Natural killer cell (primary cell): ENCODE measurements around the gene MAU2. TPM values are rescaled to one million over a fixed set of nuclear protein-coding genes. Genes with fewer than 3 reads are reported as not detected.
"Not testable (repeated sequence)": the region's sequence is repeated elsewhere in the genome, so short reads cannot be mapped to it uniquely, and the experiment has no call there.

Source experiments
- ATAC-seq, 3 donors: fragments of 150-1000 bp in 2 of 3; fragments of 200-7000 bp in 1 of 3; cut with Tn5 transposase; 1 replicate in 1 of 3; 2 replicates in 2 of 3; pipeline ENCODE4 v1.10.0; 2021; ENCODE audit warnings: mild to moderate bottlenecking in 2 of 3, moderate library complexity in 2 of 3
- DNase-seq, 2 donors: peaks; one replicate each; pipeline versions ENCODE4 v3.0.0 to v3.0.0-alpha.2; 2013 to 2021; ENCODE audit warnings: mixed read lengths in 1 of 2
- H3K27ac ChIP-seq: one replicate; pipeline ENCODE4 v1.5.1; 2013; ENCODE audit warnings: mild to moderate bottlenecking, low read length
- H3K27me3 ChIP-seq: one replicate; pipeline ENCODE4 v1.6.1; 2013; ENCODE audit warnings: low read length; ENCODE audit not compliant: control insufficient read depth, insufficient read depth
- H3K36me3 ChIP-seq: one replicate; pipeline ENCODE4 v1.6.1; 2013; ENCODE audit warnings: low read length; ENCODE audit not compliant: control insufficient read depth, insufficient read depth
- H3K4me1 ChIP-seq: one replicate; pipeline ENCODE4 v1.6.1; 2013; ENCODE audit warnings: low read length; ENCODE audit not compliant: control insufficient read depth, insufficient read depth
- H3K4me3 ChIP-seq: one replicate; pipeline ENCODE4 v1.5.1; 2013; ENCODE audit warnings: low read length
- H3K9me3 ChIP-seq: one replicate; pipeline ENCODE4 v1.6.1; 2013; ENCODE audit warnings: low read length; ENCODE audit not compliant: control insufficient read depth, insufficient read depth
- H3K27ac Mint-ChIP-seq, 2 donors: one replicate each; pipeline ENCODE4 v1.8.0; 2022; ENCODE audit warnings: mild to moderate bottlenecking in 2 of 2, mixed read lengths in 2 of 2, moderate library complexity in 1 of 2
- H3K27me3 Mint-ChIP-seq, 2 donors: one replicate each; pipeline ENCODE4 v1.8.0; 2022; ENCODE audit warnings: low read depth in 2 of 2, mixed read lengths in 2 of 2
- H3K36me3 Mint-ChIP-seq: one replicate; pipeline ENCODE4 v1.8.0; 2022; ENCODE audit warnings: mixed read lengths
- H3K4me1 Mint-ChIP-seq, 2 donors: one replicate each; pipeline ENCODE4 v1.8.0; 2022; ENCODE audit warnings: mixed read lengths in 2 of 2
- H3K4me3 Mint-ChIP-seq: one replicate; pipeline ENCODE4 v1.8.0; 2022; ENCODE audit warnings: mild to moderate bottlenecking, moderate library complexity, mixed read lengths
- H3K9me3 Mint-ChIP-seq, 2 donors: one replicate each; pipeline ENCODE4 v1.8.0; 2022; ENCODE audit warnings: mixed read lengths in 2 of 2
- WGBS: methylation state at CpG from one replicate; pipeline ENCODE4 v1.1.7; 2013; ENCODE audit warnings: missing lambda C conversion rate; ENCODE audit not compliant: insufficient coverage; 5-methylcytosine and 5-hydroxymethylcytosine counted together
- intact Hi-C: fragments of 100-400 bp; cut with micrococcal nuclease; formaldehyde crosslinking; loops from one replicate; pipeline ENCODE4 v1.14.2; 2022
- total RNA-seq, 4 donors: library from RNA; stranded (reverse); fragments of 120-200 nt in 1 of 4; gene quantifications; one replicate each; pipeline versions ENCODE4 v1.2.3 to v1.2.4, GENCODE V29; 2013 to 2022
- TF ChIP-seq, protein P1 (sequence below): fragments of 200-600 bp; IDR thresholded peaks from one replicate; pipeline ENCODE4 v1.8.0; 2022; ENCODE audit warnings: antibody characterized with exemption

Gene MAU2
- total RNA-seq, 3 donors from 2014 or later (not counting 1 experiment from before 2014, with no cell fraction given), result 144 to 164 (median 151) TPM

DNA sequence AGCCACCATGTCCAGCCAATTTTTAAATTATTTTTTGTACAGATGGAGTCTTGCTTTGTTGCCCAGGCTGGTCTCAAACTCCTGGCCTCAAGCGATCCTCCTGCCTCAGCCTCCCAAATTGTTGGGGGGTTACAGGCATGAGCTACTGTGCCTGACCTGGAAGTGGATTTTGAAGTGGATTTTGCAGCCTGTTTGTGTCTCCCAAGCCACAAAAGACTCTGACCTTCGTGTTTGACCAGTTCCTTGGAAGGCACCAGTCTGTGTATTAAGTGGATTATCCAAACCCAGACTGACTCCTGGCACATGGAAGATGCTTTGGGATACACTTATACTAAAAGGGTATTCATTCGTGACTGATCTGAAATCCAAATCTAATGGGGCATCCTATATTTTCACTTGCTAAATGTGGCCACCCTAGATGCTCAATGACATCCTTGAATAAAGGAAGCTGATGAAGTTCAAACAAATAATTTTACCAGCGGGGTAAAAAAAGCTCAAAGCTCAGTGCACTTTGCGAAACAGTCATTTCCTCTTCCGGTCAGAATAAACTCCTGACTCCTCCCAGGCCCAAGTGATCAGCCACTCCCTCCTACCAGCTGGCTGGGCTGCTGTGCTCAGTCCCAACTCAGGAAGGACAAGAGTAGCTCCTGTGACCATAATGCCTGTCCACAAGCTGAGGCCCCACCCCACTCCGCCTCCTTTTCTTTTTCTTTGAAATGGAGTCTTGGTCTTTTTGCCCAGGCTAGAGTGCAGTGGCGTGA is 52.2 kb downstream of the MAU2 start:
- Histone ChIP-seq H3K36me3 (no peaks in the 10 kb centered on the region), H3K4me1 (peaks cover 18% of the 10 kb centered on the region), H3K27ac (peak overlapping the region; percentile 82), H3K4me3 (no peak overlapping the region), H3K9me3 (no peaks in the 10 kb centered on the region), H3K27me3 (no peaks in the 10 kb centered on the region)
- TF ChIP-seq, protein P1, sequence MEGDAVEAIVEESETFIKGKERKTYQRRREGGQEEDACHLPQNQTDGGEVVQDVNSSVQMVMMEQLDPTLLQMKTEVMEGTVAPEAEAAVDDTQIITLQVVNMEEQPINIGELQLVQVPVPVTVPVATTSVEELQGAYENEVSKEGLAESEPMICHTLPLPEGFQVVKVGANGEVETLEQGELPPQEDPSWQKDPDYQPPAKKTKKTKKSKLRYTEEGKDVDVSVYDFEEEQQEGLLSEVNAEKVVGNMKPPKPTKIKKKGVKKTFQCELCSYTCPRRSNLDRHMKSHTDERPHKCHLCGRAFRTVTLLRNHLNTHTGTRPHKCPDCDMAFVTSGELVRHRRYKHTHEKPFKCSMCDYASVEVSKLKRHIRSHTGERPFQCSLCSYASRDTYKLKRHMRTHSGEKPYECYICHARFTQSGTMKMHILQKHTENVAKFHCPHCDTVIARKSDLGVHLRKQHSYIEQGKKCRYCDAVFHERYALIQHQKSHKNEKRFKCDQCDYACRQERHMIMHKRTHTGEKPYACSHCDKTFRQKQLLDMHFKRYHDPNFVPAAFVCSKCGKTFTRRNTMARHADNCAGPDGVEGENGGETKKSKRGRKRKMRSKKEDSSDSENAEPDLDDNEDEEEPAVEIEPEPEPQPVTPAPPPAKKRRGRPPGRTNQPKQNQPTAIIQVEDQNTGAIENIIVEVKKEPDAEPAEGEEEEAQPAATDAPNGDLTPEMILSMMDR, result no peak
- DNase-seq, result peak; percentile 34 to 71
- Mint-ChIP-seq H3K4me3 (peak overlapping the region; percentile 74), H3K4me1 (peaks cover 8 to 9% of the 10 kb centered on the region in 2 donors), H3K27ac (peak overlapping the region; percentile 90 to 95), H3K27me3 (no peaks in the 10 kb centered on the region), H3K36me3 (no peaks in the 10 kb centered on the region), H3K9me3 (no peaks in the 10 kb centered on the region)
- intact Hi-C loops, result no loop called here
- peak; percentile 90 to 99 (median 98) for ATAC-seq
- 35% methylated on average over 8 of the region's 8 CpGs for WGBS

DNA sequence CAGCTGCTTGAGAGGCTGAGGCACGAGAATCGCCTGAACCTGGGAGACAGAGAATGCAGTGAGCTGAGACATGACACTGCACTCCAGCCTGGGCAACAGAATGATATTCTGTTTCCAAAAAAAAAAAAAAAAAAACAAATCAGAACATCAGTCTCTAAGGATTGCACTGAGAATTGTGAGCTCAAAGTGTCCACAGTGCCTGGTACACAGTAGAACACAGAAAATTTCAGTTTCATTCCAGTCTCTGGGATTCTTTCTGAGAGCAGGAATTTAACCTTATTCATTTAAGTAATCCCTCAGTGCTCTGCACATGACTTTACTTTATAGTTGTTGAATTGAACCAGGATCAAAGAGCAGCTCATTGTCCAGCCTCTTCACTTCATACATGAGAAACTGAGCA is 58.9 kb downstream of the MAU2 start:
- Histone ChIP-seq H3K36me3 (no peaks in the 10 kb centered on the region), H3K9me3 (no peaks in the 10 kb centered on the region), H3K4me1 (peaks cover 3% of the 10 kb centered on the region), H3K27ac (no peak overlapping the region), H3K27me3 (no peaks in the 10 kb centered on the region), H3K4me3 (no peak overlapping the region)
- intact Hi-C loops, result no loop called here
- Mint-ChIP-seq H3K9me3 (no peaks in the 10 kb centered on the region), H3K27ac (no peak overlapping the region), H3K27me3 (no peaks in the 10 kb centered on the region), H3K4me1 (peaks cover 0 to 5% of the 10 kb centered on the region in 2 donors), H3K4me3 (no peak overlapping the region), H3K36me3 (no peaks in the 10 kb centered on the region)
- TF ChIP-seq, protein P1, result no peak
- no peak for DNase-seq
- WGBS, result 90% methylated on average over 2 of the region's 2 CpGs
- ATAC-seq, result no peak

DNA sequence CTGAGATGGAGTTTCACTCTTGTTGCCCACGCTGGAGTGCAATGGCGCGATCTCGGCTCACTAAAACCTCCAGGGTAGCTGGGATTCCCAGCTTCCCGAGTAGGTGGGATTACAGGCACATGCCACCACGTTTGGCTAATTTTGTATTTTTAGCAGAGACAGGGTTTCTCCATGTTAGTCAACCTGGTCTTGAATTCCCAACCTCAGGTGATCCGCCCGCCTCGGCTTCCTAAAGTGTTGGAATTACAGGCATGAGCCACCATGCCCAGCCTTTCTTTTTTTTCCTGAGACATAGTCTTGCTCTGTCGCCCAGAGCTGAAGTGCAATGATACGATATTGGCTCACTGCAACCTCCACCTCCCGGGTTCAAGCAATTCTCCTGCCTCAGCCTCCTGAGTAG is 59.7 kb downstream of the MAU2 start:
- H3K9me3 Mint-ChIP-seq, H3K4me1 Mint-ChIP-seq, H3K27me3 ChIP-seq, DNase-seq, H3K27me3 Mint-ChIP-seq, H3K27ac Mint-ChIP-seq, intact Hi-C loops, H3K4me1 ChIP-seq, H3K36me3 Mint-ChIP-seq, H3K4me3 Mint-ChIP-seq, H3K36me3 ChIP-seq, H3K27ac ChIP-seq, H3K9me3 ChIP-seq, H3K4me3 ChIP-seq, ATAC-seq: not testable (repeated sequence)
- 94% methylated on average over 12 of the region's 12 CpGs for WGBS

DNA sequence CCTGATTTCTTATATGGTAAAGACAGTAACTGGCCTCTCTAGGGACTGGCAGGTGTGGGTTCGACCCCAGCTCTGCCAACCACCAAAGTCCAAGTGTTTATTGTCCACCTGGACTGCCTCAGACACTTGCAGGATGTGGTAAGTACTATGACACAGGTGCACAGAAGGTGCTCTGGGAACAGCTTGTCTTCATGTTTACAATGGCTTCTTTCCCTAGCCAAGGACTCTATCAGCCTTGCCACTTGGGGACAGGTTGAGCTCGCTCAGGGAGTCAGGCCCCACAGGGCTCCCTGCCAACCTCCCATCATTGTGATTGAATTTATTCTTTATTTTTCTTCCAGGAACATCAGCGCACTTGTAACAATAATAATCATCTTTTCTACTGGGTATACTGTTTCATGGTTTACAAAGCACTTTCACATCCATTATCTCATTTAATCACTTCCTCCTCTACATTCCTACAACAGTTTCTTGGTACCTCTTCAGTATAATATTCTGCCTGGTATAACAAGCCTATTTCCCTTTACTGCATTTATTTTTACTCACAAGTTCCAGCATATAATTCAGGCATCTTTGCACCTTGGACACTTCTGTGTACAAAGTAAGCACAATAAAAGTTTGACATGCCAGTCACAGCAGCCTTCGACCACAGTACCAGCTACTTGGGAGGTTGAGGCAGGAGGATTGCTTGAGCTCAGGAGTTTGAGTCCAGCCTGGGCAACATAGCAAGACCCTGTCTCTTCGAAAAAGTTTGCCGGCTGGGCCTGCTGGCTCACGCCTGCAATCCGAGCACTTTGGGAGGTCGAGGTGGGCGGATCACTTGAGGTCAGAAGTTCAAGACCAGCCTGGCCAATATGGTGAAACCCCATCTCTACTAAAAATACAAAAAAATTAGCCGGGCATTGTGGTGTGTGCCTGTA is 60.6 kb downstream of the MAU2 start:
- TF ChIP-seq, protein P1, result no peak
- H3K4me3 ChIP-seq, result no peak overlapping the region
- Mint-ChIP-seq H3K36me3 (no peaks in the 10 kb centered on the region), H3K27ac (peak overlapping the region in 1 of 2 donors; percentile 30), H3K4me1 (peaks cover 2 to 7% of the 10 kb centered on the region in 2 donors), H3K9me3 (no peaks in the 10 kb centered on the region), H3K27me3 (no peaks in the 10 kb centered on the region), H3K4me3 (no peak overlapping the region)
- no peak overlapping the region for H3K27ac ChIP-seq
- no peaks in the 10 kb centered on the region for H3K36me3 ChIP-seq
- ATAC-seq (no peak), DNase-seq (no peak)
- peaks cover 11% of the 10 kb centered on the region for H3K4me1 ChIP-seq
- no peaks in the 10 kb centered on the region for H3K9me3 ChIP-seq
- intact Hi-C loops, result no loop called here
- WGBS, result 92% methylated on average over 9 of the region's 11 CpGs
- no peaks in the 10 kb centered on the region for H3K27me3 ChIP-seq
